HG02970 (cell line): ENCODE results near the gene ACTBL2.
A peak's percentile ranks its signal among the peaks of the same experiment; 100 is the strongest.
"Not testable (repeated sequence)": the region's sequence is repeated elsewhere in the genome, so short reads cannot be mapped to it uniquely, and the experiment has no call there.

Source experiments
- ATAC-seq: cut with Tn5 transposase; IDR thresholded peaks from one replicate; pipeline ENCODE4 v1.9.1; 2021; ENCODE audit warnings: mild to moderate bottlenecking, moderate library complexity, moderate number of reproducible peaks; ENCODE audit not compliant: unreplicated experiment, low FRiP score

The ACTBL2 gene

GRCh38 chr5:57482671-57483106 lies at the start of gene ACTBL2:
Gene ACTBL2 (minus strand): TSS chr5:57482811. CDS start chr5:57482707, 104 bp downstream.
- no peak for ATAC-seq

GRCh38 chr5:57531333-57531732 lies 48.7 kb upstream of the ACTBL2 start:
- ATAC-seq = no peak

GRCh38 chr5:57529864-57530263 lies 47.3 kb upstream of the ACTBL2 start:
- ATAC-seq = no peak

- no peak for ATAC-seq
Observed at GRCh38 chr5:57527870-57528269, 45.3 kb upstream of the ACTBL2 start.

- ATAC-seq = no peak
Observed at GRCh38 chr5:57524348-57525060, 41.9 kb upstream of the ACTBL2 start.

GRCh38 chr5:57522477-57522876 lies 39.9 kb upstream of the ACTBL2 start:
- ATAC-seq = not testable (repeated sequence)

- not testable (repeated sequence) for ATAC-seq
Observed at GRCh38 chr5:57518415-57518814, 35.8 kb upstream of the ACTBL2 start.

- ATAC-seq = no peak
Observed at GRCh38 chr5:57517250-57517649, 34.6 kb upstream of the ACTBL2 start.

- no peak for ATAC-seq
Observed at GRCh38 chr5:57513785-57514184, 31.2 kb upstream of the ACTBL2 start.

GRCh38 chr5:57511321-57511720 lies 28.7 kb upstream of the ACTBL2 start:
- no peak for ATAC-seq

- no peak for ATAC-seq
Observed at GRCh38 chr5:57509501-57510260, 27.1 kb upstream of the ACTBL2 start.

GRCh38 chr5:57508211-57508610 lies 25.6 kb upstream of the ACTBL2 start:
- ATAC-seq = no peak

GRCh38 chr5:57505272-57506200 lies 22.9 kb upstream of the ACTBL2 start:
- no peak for ATAC-seq

- no peak for ATAC-seq
Observed at GRCh38 chr5:57504357-57504756, 21.7 kb upstream of the ACTBL2 start.

GRCh38 chr5:57503433-57503832 lies 20.8 kb upstream of the ACTBL2 start:
- ATAC-seq = no peak

GRCh38 chr5:57501414-57502201 lies 19.0 kb upstream of the ACTBL2 start:
- no peak for ATAC-seq

GRCh38 chr5:57499262-57500050 lies 16.8 kb upstream of the ACTBL2 start:
- ATAC-seq = peak; percentile 87

GRCh38 chr5:57497733-57498132 lies 15.1 kb upstream of the ACTBL2 start:
- ATAC-seq = no peak
